ENCODE results near the gene CENPP. TPM values are rescaled to one million over a fixed set of nuclear protein-coding genes. Genes with fewer than 3 reads are reported as not detected.

The CENPP gene
- total RNA-seq, 4 donors from 2014 or later, result 0.37 to 7.1 (median 3.2) TPM

- H3K4me1 ChIP-seq, result peaks cover 0 to 21% (median 3%) of the 10 kb centered on the region in 4 donors
- in situ Hi-C loops (cut with MboI; ENCODE audit: low pct_ligation_motif_present in 1 of 4, low pct_unique_long_range_greater_than_20kb in 1 of 4, low sequenced_read_pairs in 3 of 4), result no loop called here
- intact Hi-C loops (cut with DNase I; ENCODE audit: low total_unique reads), result no loop called here
- H3K9me3 ChIP-seq, result no peaks in the 10 kb centered on the region
- WGBS, 2 donors (ENCODE audit: low coverage in 1 of 2), result 89 to 93% methylated on average over 3 of the region's 3 CpGs
- no peak for DNase-seq
- no peak overlapping the region for H3K4me3 ChIP-seq
- TF ChIP-seq EP300 (IDR thresholded peaks at IDR 0.05; ENCODE audit: low read depth) (no peak), POLR2AphosphoS5 (IDR thresholded peaks at IDR 0.05) (no peak), POLR2A (IDR thresholded peaks at IDR 0.05) (no peak)
- H3K27me3 ChIP-seq, result no peaks in the 10 kb centered on the region
- H3K36me3 ChIP-seq, result no peaks in the 10 kb centered on the region
- H3K27ac ChIP-seq, result no peak overlapping the region
Observed at GRCh38 chr9:92486371-92486770, 160.6 kb downstream of the CENPP start.

GRCh38 chr9:92488681-92489550 lies 163.2 kb downstream of the CENPP start:
- intact Hi-C loops (cut with DNase I; ENCODE audit: low total_unique reads) (no loop called here), in situ Hi-C loops (cut with MboI; ENCODE audit: low pct_ligation_motif_present in 1 of 4, low pct_unique_long_range_greater_than_20kb in 1 of 4, low sequenced_read_pairs in 3 of 4) (no loop called here)
- Histone ChIP-seq H3K27ac (peak overlapping the region; percentile 39 to 51 (median 46)), H3K36me3 (no peaks in the 10 kb centered on the region), H3K4me3 (no peak overlapping the region), H3K27me3 (no peaks in the 10 kb centered on the region), H3K9me3 (no peaks in the 10 kb centered on the region), H3K4me1 (peaks cover 0 to 10% (median 2%) of the 10 kb centered on the region in 4 donors)
- no peak for DNase-seq
- 65 to 73% methylated on average over 3 to 4 of the region's 4 CpGs for WGBS, 2 donors (ENCODE audit: low coverage in 1 of 2)
- TF ChIP-seq CTCF (IDR thresholded peaks at IDR 0.05) (no peak), POLR2AphosphoS5 (IDR thresholded peaks at IDR 0.05) (no peak), POLR2A (IDR thresholded peaks at IDR 0.05) (no peak), EP300 (IDR thresholded peaks at IDR 0.05; ENCODE audit: low read depth) (no peak)

DNA sequence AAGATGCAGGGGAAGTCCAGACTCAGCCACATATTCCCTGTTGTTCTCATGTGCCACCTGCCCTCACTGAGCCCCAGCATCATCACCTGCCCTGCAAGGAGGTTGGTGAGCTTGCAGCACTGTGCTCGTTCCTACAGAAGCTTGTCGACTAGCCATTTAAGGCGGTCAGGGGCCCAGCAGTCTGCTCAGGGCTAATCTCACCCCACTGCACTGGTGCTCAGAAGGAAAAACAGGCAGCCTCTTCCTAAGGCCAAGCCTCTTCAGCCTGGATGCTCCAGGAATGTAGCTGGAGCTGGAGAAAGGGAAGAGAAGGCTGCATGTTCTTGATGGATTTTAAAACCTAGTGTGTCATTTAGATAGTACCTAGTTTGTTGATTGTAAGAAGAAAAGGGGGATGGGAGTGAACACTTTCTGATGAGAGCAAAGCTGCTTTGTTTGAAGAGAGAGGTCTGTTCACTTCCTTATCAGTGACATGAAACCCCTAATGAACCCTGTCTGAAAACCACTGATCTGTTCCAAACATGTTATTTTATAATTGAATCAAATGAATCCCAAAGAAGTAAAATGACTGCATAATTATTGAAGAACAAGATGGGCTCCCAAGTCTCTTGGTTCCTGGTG lies 167.1 kb downstream of the CENPP start:
- Histone ChIP-seq H3K27me3 (no peaks in the 10 kb centered on the region), H3K4me3 (no peak overlapping the region), H3K4me1 (peaks cover 0 to 3% (median 1%) of the 10 kb centered on the region in 4 donors), H3K9me3 (no peaks in the 10 kb centered on the region), H3K27ac (no peak overlapping the region), H3K36me3 (no peaks in the 10 kb centered on the region)
- in situ Hi-C loops (cut with MboI; ENCODE audit: low pct_ligation_motif_present in 1 of 4, low pct_unique_long_range_greater_than_20kb in 1 of 4, low sequenced_read_pairs in 3 of 4), result no loop called here
- intact Hi-C loops (cut with DNase I; ENCODE audit: low total_unique reads), result no loop called here
- WGBS, 2 donors (ENCODE audit: low coverage in 1 of 2), result 76% methylated on average over 3 of the region's 3 CpGs; no CpG with 5 or more reads in 1 of the 2 donors
- no peak for TF ChIP-seq CTCF (IDR thresholded peaks at IDR 0.05)
- DNase-seq, result no peak

DNA sequence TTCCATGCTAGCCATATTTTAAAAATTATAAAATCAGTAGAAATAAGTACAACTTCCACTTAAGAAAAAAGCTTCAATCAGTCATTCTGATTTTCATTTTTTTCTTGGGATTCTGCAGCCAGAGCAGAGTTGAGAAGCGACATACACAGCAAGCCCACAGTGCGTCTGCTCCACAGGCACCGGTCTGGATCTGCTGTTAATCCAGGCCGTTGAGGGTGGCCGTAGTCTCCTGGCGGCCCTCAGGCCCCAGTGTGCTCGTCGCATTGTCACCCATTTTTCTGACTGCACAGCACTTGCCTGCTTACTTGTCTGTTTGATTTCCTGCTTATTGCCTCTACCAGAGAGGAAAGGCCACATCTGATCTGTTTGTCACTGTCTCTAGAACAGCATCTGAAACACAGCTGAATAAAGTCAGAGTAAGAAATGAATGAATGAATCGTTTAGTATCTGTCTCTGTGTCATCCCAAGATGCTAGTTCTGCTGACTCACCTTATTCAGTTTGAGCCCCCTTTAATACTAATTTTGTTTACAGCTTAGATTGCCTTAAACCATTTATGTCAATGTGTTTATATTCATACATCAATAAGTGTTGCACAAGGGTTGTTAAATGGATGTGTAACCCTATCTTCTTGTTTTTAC lies 168.1 kb downstream of the CENPP start:
- TF ChIP-seq POLR2AphosphoS5 (IDR thresholded peaks at IDR 0.05), result no peak
- no peak for TF ChIP-seq EP300 (IDR thresholded peaks at IDR 0.05; ENCODE audit: low read depth)
- TF ChIP-seq POLR2A (IDR thresholded peaks at IDR 0.05), result no peak
- no peak for TF ChIP-seq CTCF (IDR thresholded peaks at IDR 0.05)
- Histone ChIP-seq H3K36me3 (no peaks in the 10 kb centered on the region), H3K4me1 (peaks cover 0 to 3% (median 1%) of the 10 kb centered on the region in 4 donors), H3K9me3 (no peaks in the 10 kb centered on the region), H3K27me3 (no peaks in the 10 kb centered on the region), H3K4me3 (no peak overlapping the region), H3K27ac (no peak overlapping the region)
- WGBS, 2 donors (ENCODE audit: low coverage in 1 of 2), result 86 to 89% methylated on average over 9 of the region's 9 CpGs
- no peak for DNase-seq
- in situ Hi-C loops (cut with MboI; ENCODE audit: low pct_ligation_motif_present in 1 of 4, low pct_unique_long_range_greater_than_20kb in 1 of 4, low sequenced_read_pairs in 3 of 4) (no loop called here), intact Hi-C loops (cut with DNase I; ENCODE audit: low total_unique reads) (no loop called here)

Measured in transverse colon (tissue), 4 donors.